Globus pallidus (tissue), 1 donor: ENCODE results near the gene MRPL40.

ENCODE experiments used
- DNase-seq: peaks from one replicate; pipeline ENCODE4 v3.0.0-alpha.2; 2015; ENCODE audit warnings: low spot score

Gene MRPL40

DNA sequence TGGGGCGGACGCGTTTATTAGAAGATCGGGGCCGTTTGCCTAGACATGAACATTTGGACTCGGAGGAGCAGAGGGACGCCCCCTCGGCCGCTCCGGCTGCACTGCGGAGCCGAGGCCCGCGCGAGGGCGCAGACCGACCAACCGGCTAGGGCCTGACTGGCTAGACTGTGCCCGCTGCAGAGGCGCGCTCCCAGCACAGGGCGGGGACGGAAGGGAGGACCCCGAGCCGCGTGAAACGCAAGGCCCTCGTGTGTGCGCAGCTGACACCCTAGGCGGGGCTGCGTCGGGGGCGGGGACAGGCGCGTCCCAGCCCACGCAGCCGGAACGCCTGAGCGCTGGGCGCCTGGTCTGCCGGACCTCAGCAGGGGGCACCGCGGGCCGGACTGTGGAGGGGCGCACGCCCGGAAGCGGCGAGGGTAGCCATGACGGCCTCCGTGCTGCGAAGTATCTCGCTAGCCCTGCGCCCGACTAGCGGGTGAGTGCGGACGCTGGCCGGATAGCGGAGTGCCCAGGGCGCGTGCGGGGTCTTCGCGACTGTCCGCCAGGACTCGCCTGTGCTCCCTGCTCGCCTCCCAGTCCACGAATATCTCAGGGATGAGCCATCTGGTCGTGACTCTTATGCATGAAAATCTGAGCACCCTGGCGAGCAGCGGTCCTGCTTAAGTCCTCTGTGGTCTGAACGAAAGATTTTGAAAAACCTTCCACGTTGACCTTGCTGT is at the start of gene MRPL40:
MRPL40 (plus strand) TSS at position 413 of the 719 bp plus-strand sequence; CDS start at position 423, 10 bp downstream.
- DNase-seq, result peak; percentile 94

DNA sequence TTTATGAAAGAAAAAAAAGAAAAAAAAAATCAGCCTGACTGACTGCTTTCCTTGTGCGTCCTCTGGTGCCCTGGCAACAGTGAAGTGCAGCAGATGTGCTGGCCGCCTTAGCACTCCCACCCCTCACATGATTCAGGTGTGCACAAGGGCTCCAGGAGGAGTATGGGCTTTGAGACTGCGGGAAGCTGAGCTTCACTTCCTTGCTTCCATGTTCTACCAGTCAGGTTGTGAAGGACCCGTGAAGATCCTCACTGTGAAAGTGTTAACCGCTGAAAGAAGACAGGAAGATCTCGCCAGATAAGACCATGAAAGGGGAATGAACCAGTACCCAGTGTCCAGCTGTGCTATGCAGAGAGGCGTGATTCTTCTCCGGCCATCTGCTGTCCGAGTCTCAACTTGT is 49.1 kb upstream of the MRPL40 start:
- DNase-seq, result no peak

DNA sequence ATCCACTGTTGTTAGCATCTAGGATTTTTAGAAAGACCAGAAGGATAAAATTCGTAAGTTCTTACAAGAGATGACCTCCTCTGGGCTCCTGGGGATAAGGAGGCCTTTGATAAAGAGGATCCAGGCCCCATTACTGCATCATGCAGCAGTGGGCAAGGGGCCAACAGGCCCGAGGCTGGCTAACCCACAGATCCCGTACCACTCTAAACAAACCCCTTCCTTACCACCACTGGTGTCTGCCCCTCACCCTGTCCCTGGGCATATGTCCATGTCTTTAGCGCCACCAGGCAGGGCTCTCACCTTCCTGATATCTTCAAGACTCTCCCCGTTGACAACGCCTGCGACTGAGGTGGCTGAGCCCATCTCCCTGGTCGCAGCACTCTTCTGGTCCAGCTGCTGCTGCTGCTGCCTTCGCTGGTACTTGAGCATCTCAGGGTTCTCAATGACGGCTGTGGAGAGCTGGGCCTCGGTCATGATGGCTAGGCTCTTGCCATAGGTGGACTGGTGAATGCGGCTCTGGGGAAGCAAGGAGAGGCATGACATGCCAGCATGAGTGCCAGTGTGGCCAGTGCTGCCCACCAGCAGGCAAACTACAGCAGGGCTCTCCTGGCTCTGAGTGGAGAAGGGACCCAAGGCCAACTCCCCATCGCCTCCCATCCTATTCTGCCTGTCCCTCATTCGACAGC is 47.0 kb upstream of the MRPL40 start:
- DNase-seq, result no peak

DNA sequence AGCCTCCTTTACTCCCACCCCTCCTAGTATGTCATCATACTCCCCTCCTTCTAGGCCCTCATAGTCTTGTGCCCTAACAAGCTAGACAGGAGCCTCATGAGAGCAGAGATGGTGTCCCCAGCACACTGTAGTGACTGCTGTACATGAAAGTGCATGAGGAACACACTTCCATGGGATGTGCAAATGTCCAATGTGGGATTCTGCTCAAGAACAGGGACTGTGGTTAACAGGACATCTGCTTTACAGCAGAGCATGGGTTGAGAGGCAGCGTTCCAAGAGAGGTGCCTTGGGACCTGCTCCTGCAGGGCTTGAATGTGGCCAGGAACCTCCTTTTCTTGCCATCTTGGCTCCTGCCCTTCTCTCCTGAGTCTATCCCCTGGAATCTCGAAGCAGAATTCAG is 46.1 kb upstream of the MRPL40 start:
- DNase-seq, result no peak

DNA sequence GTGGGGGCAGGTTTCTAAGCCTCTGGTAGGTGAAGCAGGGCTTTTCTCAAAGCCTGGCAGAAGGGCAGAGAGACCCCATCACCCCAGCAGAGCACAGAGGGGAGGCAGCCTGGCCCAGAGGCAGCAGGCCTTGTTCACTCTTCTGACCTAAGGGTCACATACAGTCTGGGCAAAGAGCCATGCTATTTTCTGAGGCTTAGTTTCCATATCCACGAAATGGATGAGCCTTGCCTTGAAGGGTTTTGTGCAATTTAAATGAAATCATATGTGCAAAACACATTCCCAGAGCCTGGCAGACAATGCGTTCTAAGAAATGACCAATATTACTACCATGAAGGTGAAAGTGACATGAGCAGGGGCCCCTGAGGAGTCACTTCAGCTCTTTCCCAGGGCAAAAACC is 45.3 kb upstream of the MRPL40 start:
- no peak for DNase-seq

DNA sequence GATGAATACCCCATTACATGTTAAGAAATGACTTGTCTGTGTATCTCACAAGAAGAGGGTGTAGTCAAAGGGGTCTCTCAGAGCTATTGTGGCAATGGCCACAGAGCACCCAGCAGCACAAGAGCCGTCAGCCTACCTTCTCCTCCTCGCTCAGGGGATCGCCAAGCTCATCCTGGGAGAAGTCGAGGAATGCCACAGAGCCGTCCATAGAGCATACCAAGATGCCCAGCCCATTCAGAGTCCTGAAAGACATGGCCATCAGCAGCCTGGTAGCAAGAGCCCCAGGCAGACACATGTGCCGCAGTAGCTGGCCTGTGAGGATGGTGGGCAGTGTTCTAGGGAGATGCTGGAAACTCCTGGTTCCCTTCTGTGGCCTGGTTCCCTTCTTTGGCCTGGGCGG is 44.8 kb upstream of the MRPL40 start:
- DNase-seq, result no peak

DNA sequence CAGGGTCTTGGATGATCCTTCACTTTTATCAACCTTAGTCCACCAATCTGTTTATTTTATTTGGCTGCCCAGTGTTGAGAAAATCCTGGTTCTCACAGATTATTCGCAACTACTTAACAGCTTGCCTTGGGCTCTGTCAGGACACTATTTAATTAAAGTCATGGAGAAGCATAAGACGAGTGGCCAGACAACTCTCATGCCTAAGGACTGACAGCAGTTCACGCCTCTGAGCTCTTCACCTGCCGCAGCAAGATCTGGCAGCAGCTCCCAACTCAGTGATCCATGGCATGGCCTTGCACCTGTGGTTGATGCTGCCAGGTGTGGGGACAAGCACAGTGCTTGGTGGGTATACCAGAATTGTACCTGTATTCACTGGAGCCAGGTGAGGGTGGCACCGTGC is 38.6 kb upstream of the MRPL40 start:
- no peak for DNase-seq

DNA sequence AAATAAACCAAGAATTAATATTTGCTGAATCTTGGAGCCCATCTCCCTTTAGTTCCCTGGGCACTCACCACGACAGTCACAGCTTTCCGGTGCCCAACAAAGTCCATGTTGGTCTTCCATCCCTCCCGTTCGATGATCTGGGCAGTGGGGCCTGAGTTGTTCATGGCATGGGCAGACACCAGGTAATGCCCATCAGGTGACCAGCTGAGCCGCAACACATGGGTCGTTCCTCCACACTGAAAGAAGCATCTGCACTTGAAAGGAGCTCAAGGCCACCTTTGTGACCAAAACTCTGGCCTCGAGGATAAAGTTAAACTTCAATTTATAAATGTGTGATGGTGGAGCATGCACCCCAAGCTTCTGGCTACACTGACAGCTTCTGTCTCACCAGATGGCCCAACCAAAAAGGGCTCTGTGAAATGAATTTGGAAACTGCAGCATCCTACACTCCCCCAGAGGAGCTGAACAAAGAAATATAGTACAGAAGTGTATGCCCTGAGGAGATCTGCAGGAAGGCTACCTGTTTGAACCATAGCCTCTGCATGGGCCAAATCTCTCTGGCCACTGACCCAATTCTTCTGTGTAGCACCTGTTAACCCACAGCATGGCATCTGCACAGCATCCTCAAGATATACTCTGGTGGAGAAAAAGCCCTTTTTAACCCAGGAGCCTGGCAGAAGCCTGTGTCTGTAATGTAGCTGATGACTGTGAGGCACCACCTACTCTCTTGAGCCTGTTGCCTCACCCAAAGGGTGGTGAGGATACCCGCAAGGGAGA is 37.9 kb upstream of the MRPL40 start:
- no peak for DNase-seq

DNA sequence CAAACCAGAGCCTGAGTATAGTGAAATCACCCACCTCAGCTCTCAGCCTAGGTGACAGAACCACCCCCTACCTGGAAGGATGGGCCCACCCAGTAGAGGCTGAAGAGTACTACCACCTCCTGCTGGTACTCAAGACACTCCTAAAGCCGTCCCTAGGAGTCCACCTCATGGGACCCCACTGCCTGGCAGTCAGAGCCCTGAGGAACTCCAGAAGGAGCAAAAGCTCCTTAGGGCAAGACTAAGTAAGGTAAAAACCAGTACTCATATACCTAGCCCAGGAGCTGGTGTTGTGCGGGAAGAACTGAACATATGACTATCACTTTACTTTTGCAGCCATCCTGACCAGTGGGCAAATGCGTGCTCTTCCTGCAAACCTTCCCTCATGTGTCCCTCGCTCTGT is 37.1 kb upstream of the MRPL40 start:
- no peak for DNase-seq

DNA sequence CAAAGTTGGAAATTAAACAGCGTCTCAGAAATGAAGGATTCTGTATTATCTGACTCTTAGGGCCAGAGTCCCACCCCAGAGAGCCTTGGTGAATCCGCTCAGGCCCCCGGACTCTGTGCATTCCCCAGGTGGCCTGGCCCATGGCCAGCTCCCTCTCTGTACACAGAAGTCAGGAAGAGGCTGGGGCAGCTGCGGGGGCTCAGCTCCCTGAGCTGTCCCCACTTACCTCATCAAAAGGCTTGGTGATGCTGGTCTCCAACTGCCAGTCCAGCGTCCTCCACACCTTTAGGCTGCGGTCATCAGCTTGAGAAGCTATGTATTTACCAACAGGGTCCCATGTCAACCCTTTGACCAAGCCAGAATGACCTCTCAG is 35.8 kb upstream of the MRPL40 start:
- no peak for DNase-seq

DNA sequence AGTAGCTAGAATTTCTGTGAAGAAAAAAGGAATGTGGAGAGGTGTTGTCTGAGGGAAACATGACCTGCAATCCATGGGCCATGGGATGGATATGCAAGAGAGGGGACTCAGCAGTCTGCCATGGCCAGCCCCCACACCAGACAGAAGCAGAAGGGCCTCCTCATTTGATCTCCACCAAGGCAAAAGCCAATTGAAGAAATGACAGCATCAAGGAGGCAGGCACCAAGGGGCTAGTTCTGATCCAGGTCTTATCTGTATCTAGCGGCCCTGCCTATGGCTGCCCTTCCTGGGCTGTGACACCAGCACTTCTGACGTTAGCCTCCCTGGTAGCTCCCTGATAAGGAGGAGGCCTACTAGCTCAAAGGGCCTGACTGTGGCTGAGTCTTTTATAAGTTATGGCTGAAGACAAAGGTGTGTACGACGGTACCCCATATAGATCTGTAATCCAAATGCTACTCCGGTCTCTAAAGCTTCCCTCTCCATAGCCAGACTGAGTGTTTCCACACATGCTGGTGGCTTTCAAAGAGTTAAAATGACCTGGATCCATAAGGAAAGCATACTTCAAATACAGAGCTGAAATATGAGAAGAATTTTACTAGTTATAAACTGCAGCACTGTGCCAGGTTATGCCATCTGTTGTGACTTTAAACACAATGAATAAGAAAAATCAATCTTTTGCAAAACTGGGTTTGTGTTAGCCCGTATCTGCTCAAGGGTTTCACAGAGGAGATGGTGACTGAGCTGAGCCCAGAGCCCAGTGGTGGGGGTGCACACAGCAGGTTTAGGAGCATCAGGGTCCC is 35.2 kb upstream of the MRPL40 start:
- DNase-seq, result no peak

DNA sequence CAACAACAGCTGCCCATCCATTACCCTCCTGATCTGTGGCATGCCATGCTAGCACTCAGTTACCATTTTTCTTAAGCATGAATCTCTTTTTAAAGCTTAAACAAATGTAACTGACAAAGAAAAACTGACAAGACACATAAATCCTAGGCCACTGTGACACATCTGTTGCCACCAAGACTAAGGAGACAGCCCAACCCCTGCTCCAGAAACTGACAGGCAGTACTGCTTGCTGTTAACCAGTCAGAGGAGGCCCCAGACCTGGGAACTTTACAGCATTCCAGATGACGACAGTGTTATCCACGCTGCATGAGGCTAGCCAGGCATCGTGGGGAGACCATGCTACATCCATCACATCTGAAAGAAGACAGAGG is 34.6 kb upstream of the MRPL40 start:
- DNase-seq, result no peak

DNA sequence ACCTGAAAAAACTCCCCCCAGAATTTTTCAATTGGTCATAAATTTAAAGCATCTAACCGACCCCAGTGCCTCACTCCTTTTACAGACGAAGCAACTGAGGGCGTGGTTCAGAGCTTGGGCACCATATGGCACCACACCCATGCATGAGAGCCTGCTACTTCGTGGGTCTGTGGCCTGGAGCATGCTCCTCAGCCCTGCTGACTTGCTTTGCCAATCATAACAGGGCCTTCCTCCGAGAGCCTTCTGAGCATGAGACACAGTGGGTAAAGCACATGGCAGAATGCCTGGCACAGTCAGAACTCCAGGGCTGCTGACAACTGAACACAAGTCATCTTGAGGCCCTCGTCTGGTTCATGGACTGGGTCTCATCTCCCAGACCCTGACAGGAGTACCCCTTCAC is 34.1 kb upstream of the MRPL40 start:
- DNase-seq, result no peak

DNA sequence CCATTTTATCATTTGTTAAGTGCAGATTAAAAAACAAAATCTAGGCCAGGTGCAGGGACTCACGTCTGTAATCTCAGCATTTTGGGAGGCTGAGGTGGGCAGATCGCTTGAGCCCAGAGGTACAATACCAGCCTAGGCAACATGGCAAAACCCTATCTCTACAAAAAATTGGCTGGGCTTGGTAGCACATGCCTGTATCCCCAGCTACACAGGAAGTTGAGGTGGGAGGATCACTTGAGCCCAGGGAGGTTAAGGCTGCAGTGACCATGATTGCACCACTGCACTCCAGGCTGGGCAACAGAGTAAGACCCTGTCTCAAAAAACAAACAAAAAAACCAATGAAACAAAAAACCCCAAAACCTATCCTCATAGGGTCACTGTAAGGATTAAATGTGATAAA is 33.7 kb upstream of the MRPL40 start:
- no peak for DNase-seq

DNA sequence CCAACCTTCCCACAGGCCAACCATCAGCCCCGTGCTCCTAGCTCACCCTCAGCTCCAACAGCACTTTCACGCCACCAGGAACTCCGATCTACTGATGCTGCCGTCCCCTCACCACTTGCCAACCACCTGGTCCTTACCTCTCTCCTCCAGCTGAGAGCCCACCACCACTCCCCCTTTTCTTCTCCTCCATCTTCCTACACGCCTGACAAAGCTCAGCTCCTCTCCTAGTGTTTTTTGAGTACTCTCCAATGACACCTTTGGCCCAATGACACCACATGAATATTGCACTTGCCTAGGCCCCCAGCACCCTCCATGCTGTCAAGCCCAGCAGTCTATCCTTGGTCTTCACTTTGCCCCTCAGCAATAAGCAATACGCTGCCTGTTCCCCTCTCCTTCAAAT is 31.5 kb upstream of the MRPL40 start:
- DNase-seq, result no peak

DNA sequence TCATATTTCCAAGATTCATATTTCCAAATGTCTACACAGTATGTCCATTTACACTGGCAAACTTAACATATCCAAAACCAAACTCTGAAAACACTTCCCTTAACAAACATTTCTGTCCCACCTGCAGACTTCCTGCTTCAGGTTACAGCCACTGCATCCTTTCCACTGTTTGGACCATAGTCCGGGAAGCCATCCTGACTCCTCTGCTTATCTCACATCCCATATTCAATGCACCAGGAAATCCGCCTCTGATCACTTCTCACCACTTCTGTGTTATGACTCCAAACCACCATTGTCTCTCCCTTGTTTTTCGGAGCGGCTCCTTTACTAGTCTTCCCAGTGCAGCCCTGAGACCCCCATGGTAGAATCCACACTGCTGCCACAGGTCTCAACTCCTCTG is 30.9 kb upstream of the MRPL40 start:
- DNase-seq, result no peak

DNA sequence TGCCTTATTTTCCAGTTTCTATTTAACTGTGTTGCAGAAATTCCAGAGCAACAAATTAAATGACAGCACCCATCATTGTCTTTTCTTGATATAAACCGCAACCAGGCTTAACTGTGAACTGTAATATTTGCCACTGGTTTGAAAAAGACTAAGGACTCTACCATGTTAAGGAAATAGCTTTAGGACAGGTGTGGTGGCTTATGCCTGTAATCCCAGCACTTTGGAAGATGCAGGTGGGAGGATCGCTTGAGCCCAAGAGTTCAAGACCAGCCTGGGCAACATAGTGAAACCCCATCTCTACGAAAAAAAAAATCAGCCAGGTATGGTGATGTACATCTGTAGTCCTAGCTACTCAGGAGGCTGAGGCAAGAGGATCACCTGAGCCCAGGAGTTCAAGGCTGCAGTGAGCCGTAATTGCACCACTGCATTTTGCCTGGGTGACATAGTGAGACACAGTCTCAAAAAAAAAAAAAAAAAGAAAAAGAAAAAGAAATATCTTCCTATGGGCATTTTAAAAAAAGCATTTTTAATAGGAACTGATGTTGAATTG is 29.6 kb upstream of the MRPL40 start:
- no peak for DNase-seq

DNA sequence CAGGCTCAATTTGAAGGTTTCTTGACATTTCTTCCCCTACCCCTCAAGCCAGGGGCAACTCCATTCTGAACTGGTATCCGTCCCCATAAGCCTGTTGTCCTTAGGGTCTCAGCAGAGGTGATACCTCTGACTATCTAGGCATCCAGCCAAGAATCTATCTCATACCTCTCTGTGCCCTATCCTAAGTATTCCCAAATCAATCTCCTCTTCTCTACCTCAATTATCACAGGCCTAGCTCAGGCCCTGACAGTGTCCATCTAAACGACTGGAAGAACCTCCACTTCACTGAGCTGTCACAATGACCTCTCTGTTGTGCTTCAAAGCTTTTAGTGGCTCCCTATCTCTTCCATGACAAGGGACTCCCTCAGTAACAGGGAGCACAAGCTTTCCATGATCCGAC is 27.7 kb upstream of the MRPL40 start:
- DNase-seq, result no peak

DNA sequence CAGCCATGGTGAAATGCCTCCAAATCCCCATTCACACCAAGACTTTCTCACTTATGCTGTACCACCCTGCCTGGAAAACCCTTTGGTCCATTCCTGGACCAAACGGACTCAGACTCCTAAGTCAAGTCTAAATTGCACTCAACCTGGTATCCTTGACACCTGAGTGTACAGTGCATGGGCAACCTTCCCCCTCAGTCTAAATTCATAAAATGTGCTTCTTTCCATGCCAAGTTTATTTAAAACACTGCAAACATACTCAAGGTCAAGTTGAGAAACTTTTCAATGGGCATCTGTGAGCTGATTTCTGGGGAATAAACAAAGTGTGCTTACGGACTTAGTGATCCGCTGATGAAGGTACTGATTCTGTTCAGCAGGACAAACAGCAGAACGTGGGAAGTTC is 27.2 kb upstream of the MRPL40 start:
- no peak for DNase-seq

DNA sequence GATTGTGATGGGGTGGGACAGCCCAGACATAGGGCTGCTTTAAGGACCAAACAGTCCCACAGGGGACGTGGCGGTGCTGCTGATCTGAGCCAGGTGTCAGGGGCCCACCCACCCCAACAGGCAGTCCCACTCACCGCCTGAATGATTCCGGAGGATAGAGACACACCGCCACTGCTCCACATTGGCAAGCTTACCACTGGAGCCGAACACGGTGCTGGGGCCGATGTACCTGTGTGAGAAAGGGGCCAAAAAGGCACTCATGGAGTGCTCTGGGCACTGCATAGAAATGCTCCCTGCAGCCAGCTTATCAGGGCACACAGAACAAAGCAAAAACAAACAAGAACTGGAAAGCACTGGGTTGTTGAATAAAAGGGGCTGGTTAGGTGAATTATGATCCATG is 26.7 kb upstream of the MRPL40 start:
- no peak for DNase-seq

DNA sequence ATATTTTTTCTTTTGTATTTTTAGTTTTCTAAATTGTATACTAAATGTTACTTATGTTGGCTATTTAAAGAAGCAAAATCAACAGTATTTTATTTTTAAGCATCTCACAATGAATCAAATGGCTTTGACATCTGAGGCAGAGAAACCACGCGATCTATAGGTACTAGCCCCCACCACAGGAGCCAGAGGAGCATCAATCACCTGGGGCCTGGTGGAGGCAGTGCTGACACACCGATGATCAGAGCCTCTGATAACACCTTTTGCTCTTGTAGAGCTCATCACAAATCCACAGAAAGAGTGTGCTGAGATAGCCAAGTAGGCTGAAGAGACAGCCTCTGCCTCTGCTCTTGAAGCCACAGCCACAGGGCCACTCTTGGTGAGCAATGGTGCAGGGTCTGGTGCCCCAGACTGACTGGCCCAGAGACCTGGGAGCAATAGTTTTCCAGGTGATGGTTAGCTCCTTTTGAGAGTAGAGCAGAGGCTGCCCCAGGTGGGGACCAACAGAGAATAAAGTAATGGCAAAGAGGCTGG is 26.0 kb upstream of the MRPL40 start:
- DNase-seq, result no peak

DNA sequence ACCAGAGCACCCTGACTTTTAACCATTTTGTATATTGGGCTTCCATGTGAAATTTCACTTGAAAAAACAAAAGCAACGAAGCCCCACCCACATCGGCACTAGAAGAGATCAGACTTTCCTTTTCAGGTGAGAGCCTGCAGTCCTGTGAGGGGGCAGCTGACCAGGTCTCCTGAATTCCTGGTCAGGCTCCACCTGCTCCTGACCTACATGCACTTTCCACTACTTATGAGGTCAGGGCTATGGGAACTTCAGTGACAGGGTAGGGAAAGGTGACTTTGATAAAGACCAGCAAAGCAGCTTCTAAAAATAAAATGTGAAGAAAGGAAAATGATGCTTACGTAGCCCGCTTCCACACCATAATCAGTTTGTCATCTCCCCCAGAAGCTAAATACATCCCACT is 25.5 kb upstream of the MRPL40 start:
- DNase-seq, result no peak
